CD14-positive monocyte (primary cell): ENCODE measurements around the gene CD1D. TPM values are rescaled to one million over a fixed set of nuclear protein-coding genes. Genes with fewer than 3 reads are reported as not detected.

Experiments
- DNase-seq, 3 donors: peaks; one replicate each; pipeline ENCODE4 v3.0.0-alpha.2; 2011 to 2022
- H2AFZ ChIP-seq: 2 replicates; pipeline ENCODE4 v1.6.0; 2012; ENCODE audit warnings: mild to moderate bottlenecking, low read depth, low read length, inconsistent platforms; ENCODE audit not compliant: insufficient read depth, poor library complexity, severe bottlenecking
- H3K27ac ChIP-seq, 2 donors: 1 replicate in 1 of 2; 2 replicates in 1 of 2; pipeline ENCODE4 v1.5.1; 2012 to 2013; ENCODE audit warnings: low read length in 2 of 2, control low read depth in 1 of 2, inconsistent platforms in 1 of 2, low read depth in 1 of 2, mild to moderate bottlenecking in 1 of 2
- H3K27me3 ChIP-seq, 2 donors: one replicate each; pipeline versions ENCODE4 v1.6.0 to v1.6.1; 2011 to 2013; ENCODE audit warnings: low read length in 2 of 2; ENCODE audit not compliant: control insufficient read depth in 2 of 2, insufficient read depth in 2 of 2
- H3K36me3 ChIP-seq, 2 donors: replicated peaks in 1 of 2; 1 replicate in 1 of 2; 2 replicates in 1 of 2; pipeline versions ENCODE4 v1.5.1 to v1.6.1; 2012 to 2013; ENCODE audit warnings: low read length in 2 of 2, control low read depth in 1 of 2, inconsistent platforms in 1 of 2, mild to moderate bottlenecking in 1 of 2; ENCODE audit not compliant: insufficient read depth in 2 of 2, control insufficient read depth in 1 of 2
- H3K4me1 ChIP-seq, 2 donors: 1 replicate in 1 of 2; 2 replicates in 1 of 2; pipeline versions ENCODE4 v1.5.1 to v1.6.1; 2012 to 2013; ENCODE audit warnings: low read length in 2 of 2, control low read depth in 1 of 2, inconsistent platforms in 1 of 2, mild to moderate bottlenecking in 1 of 2, moderate library complexity in 1 of 2; ENCODE audit not compliant: insufficient read depth in 2 of 2, control insufficient read depth in 1 of 2
- H3K4me2 ChIP-seq: replicated peaks from 2 replicates; pipeline ENCODE3; 2012; ENCODE audit warnings: low read length, moderate library complexity, mild to moderate bottlenecking; ENCODE audit not compliant: poor library complexity, severe bottlenecking; ENCODE audit errors: extremely low read depth
- H3K4me3 ChIP-seq, 3 experiments: fragments of 200-600 bp in 1 of 3; sonication (generic) in 1 of 3; replicated peaks in 1 of 3; 1 replicate in 2 of 3; 2 replicates in 1 of 3; pipeline ENCODE4 v1.5.1; 2011 to 2013; ENCODE audit warnings: low read length in 3 of 3, mild to moderate bottlenecking in 3 of 3, control low read depth in 2 of 3, low read depth in 2 of 3, inconsistent platforms in 1 of 3, moderate library complexity in 1 of 3
- H3K79me2 ChIP-seq: 2 replicates; pipeline ENCODE4 v1.6.0; 2012; ENCODE audit warnings: mild to moderate bottlenecking, control low read depth, inconsistent platforms, low read length, moderate library complexity; ENCODE audit not compliant: insufficient read depth
- H3K9ac ChIP-seq: 2 replicates; pipeline ENCODE4 v1.6.0; 2017; ENCODE audit warnings: low read length, mild to moderate bottlenecking; ENCODE audit not compliant: insufficient read depth, poor library complexity, severe bottlenecking
- H3K9me3 ChIP-seq, 2 donors: replicated peaks in 1 of 2; 1 replicate in 1 of 2; 2 replicates in 1 of 2; pipeline versions ENCODE4 v1.5.1 to v1.6.1; 2012 to 2013; ENCODE audit warnings: low read length in 2 of 2, control low read depth in 1 of 2; ENCODE audit not compliant: control insufficient read depth in 1 of 2, insufficient read depth in 1 of 2
- H4K20me1 ChIP-seq: 2 replicates; pipeline ENCODE4 v1.6.0; 2012; ENCODE audit warnings: mild to moderate bottlenecking, low read length, control low read depth, moderate library complexity; ENCODE audit not compliant: insufficient read depth
- H3K27ac Mint-ChIP-seq, 7 donors: one replicate each; pipeline ENCODE4 v1.8.0; 2020; ENCODE audit warnings: mild to moderate bottlenecking in 7 of 7, mixed read lengths in 7 of 7, moderate library complexity in 6 of 7, inconsistent platforms in 2 of 7
- H3K27me3 Mint-ChIP-seq, 3 donors: one replicate each; pipeline ENCODE4 v1.8.0; 2021 to 2022; ENCODE audit warnings: low read depth in 3 of 3, mild to moderate bottlenecking in 3 of 3, mixed read lengths in 3 of 3, moderate library complexity in 3 of 3, inconsistent platforms in 1 of 3
- H3K36me3 Mint-ChIP-seq, 2 donors: one replicate each; pipeline ENCODE4 v1.8.0; 2020; ENCODE audit warnings: mixed read lengths in 2 of 2, inconsistent platforms in 1 of 2, mild to moderate bottlenecking in 1 of 2
- H3K4me1 Mint-ChIP-seq: one replicate; pipeline ENCODE4 v1.8.0; 2020; ENCODE audit warnings: mild to moderate bottlenecking, mixed read lengths
- H3K4me3 Mint-ChIP-seq, 2 donors: one replicate each; pipeline ENCODE4 v1.8.0; 2020; ENCODE audit warnings: mild to moderate bottlenecking in 2 of 2, mixed read lengths in 2 of 2, moderate library complexity in 1 of 2
- H3K9me3 Mint-ChIP-seq, 7 donors: one replicate each; pipeline ENCODE4 v1.8.0; 2020 to 2022; ENCODE audit warnings: mixed read lengths in 7 of 7, mild to moderate bottlenecking in 6 of 7, moderate library complexity in 6 of 7, inconsistent platforms in 2 of 7
- CTCF ChIP-seq: fragments of 200-600 bp; IDR thresholded peaks from one replicate; pipeline ENCODE4 v1.8.0; 2022; ENCODE audit warnings: antibody characterized with exemption, mild to moderate bottlenecking
- WGBS: methylation state at CpG from one replicate; pipeline ENCODE4 v1.1.5; 2013; ENCODE audit warnings: missing lambda C conversion rate; ENCODE audit not compliant: insufficient coverage; 5-methylcytosine and 5-hydroxymethylcytosine counted together
- intact Hi-C, 2 donors: fragments of 100-400 bp; cut with micrococcal nuclease; formaldehyde crosslinking; loops; one replicate each; pipeline versions ENCODE4 v1.15.0 to v1.15.1; 2023
- polyA plus RNA-seq, 3 donors: library from polyadenylated mRNA; depleted of rRNA in 1 of 3; unstranded in 2 of 3; stranded (reverse) in 1 of 3; fragments of 300-500 nt in 2 of 3; fragments of >200 nt in 1 of 3; fragmentation: Illumina TruSeq in 2 of 3; gene quantifications; 1 replicate in 2 of 3; 2 replicates in 1 of 3; pipeline ENCODE4 v1.2.3, GENCODE V29; 2012 to 2021

Gene CD1D
- polyA plus RNA-seq, 3 donors = 121 to 144 (median 134) TPM

- peaks cover 42 to 48% of the 10 kb centered on the region in 2 donors for H3K4me1 ChIP-seq
- Mint-ChIP-seq H3K4me3 (no peak overlapping the region), H3K27ac (no peak overlapping the region), H3K4me1 (peaks cover 44% of the 10 kb centered on the region), H3K36me3 (peaks cover 0 to 1% of the 10 kb centered on the region in 2 donors), H3K27me3 (peaks cover 0 to 2% (median 0%) of the 10 kb centered on the region in 3 donors), H3K9me3 (peaks cover 0 to 3% (median 0%) of the 10 kb centered on the region in 7 donors)
- H3K9me3 ChIP-seq = no peaks in the 10 kb centered on the region
- H4K20me1 ChIP-seq = no peaks in the 10 kb centered on the region
- H3K4me2 ChIP-seq = no peak overlapping the region
- no peak for DNase-seq
- H3K4me3 ChIP-seq = no peak overlapping the region
- H3K36me3 ChIP-seq = no peaks in the 10 kb centered on the region
- TF ChIP-seq CTCF = no peak
- H3K9ac ChIP-seq = no peak overlapping the region
- H3K79me2 ChIP-seq = no peaks in the 10 kb centered on the region
- no peak overlapping the region for H3K27ac ChIP-seq
- intact Hi-C loops = no loop called here
- no peaks in the 10 kb centered on the region for H3K27me3 ChIP-seq
- no peak overlapping the region for H2AFZ ChIP-seq
Observed at GRCh38 chr1:158159597-158159996, 21.1 kb upstream of the CD1D start.

- Mint-ChIP-seq H3K4me1 (peaks cover 39% of the 10 kb centered on the region), H3K36me3 (peaks cover 1 to 5% of the 10 kb centered on the region in 2 donors), H3K27ac (no peak overlapping the region), H3K9me3 (peaks cover 0 to 6% (median 2%) of the 10 kb centered on the region in 7 donors), H3K27me3 (peaks cover 0 to 2% (median 2%) of the 10 kb centered on the region in 3 donors), H3K4me3 (no peak overlapping the region)
- no peak overlapping the region for H3K4me3 ChIP-seq
- no peak for DNase-seq
- H3K27ac ChIP-seq = no peak overlapping the region
- H3K36me3 ChIP-seq = no peaks in the 10 kb centered on the region
- H3K27me3 ChIP-seq = no peaks in the 10 kb centered on the region
- H3K4me1 ChIP-seq = peaks cover 36 to 46% of the 10 kb centered on the region in 2 donors
- no peak overlapping the region for H2AFZ ChIP-seq
- H3K9me3 ChIP-seq = no peaks in the 10 kb centered on the region
- 100% methylated on average over 2 of the region's 2 CpGs for WGBS
- no peak overlapping the region for H3K4me2 ChIP-seq
- TF ChIP-seq CTCF = no peak
- no peaks in the 10 kb centered on the region for H3K79me2 ChIP-seq
- no peaks in the 10 kb centered on the region for H4K20me1 ChIP-seq
- H3K9ac ChIP-seq = no peak overlapping the region
- intact Hi-C loops = loop anchor here in 1 of 2 donors (5.0 kb wide), 1 partner anchor 126 kb away; the partner anchor contains the start of gene CD1C
Observed at GRCh38 chr1:158161446-158161845, 19.2 kb upstream of the CD1D start.
